ENCODE measurements around the gene HEG1. TPM values are rescaled to one million over a fixed set of nuclear protein-coding genes. Genes with fewer than 3 reads are reported as not detected.

HEG1 gene
- total RNA-seq, 1 donor from 2014 or later: 69.6 TPM

GRCh38 chr3:124985349-124985748 lies 70.4 kb downstream of the HEG1 start:
- H3K27ac Mint-ChIP-seq (ENCODE audit: unreplicated experiment): peak overlapping the region; percentile 92
- H3K36me3 Mint-ChIP-seq (ENCODE audit: low read depth): peaks cover 14% of the 10 kb centered on the region
- H3K27me3 Mint-ChIP-seq (ENCODE audit: low read depth): no peaks in the 10 kb centered on the region
- H3K9me3 Mint-ChIP-seq (ENCODE audit: low read depth): no peaks in the 10 kb centered on the region
- H3K4me3 Mint-ChIP-seq (ENCODE audit: unreplicated experiment): peak overlapping the region; percentile 4
- peaks cover 34% of the 10 kb centered on the region for H3K4me1 Mint-ChIP-seq (ENCODE audit: low read depth)
- DNase-seq (ENCODE audit: low spot score): no peak
- TF ChIP-seq, protein P1, sequence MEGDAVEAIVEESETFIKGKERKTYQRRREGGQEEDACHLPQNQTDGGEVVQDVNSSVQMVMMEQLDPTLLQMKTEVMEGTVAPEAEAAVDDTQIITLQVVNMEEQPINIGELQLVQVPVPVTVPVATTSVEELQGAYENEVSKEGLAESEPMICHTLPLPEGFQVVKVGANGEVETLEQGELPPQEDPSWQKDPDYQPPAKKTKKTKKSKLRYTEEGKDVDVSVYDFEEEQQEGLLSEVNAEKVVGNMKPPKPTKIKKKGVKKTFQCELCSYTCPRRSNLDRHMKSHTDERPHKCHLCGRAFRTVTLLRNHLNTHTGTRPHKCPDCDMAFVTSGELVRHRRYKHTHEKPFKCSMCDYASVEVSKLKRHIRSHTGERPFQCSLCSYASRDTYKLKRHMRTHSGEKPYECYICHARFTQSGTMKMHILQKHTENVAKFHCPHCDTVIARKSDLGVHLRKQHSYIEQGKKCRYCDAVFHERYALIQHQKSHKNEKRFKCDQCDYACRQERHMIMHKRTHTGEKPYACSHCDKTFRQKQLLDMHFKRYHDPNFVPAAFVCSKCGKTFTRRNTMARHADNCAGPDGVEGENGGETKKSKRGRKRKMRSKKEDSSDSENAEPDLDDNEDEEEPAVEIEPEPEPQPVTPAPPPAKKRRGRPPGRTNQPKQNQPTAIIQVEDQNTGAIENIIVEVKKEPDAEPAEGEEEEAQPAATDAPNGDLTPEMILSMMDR (IDR thresholded peaks at IDR 0.05): no peak

- Mint-ChIP-seq H3K4me3 (ENCODE audit: unreplicated experiment) (no peak overlapping the region), H3K4me1 (ENCODE audit: low read depth) (peaks cover 34% of the 10 kb centered on the region), H3K27me3 (ENCODE audit: low read depth) (no peaks in the 10 kb centered on the region), H3K9me3 (ENCODE audit: low read depth) (no peaks in the 10 kb centered on the region), H3K27ac (ENCODE audit: unreplicated experiment) (peak overlapping the region; percentile 59), H3K36me3 (ENCODE audit: low read depth) (peaks cover 8% of the 10 kb centered on the region)
- TF ChIP-seq, protein P1 (IDR thresholded peaks at IDR 0.05): no peak
- DNase-seq (ENCODE audit: low spot score): no peak
Measured at GRCh38 chr3:124984754-124985153, 71.0 kb downstream of the HEG1 start.

- Mint-ChIP-seq H3K27me3 (ENCODE audit: low read depth) (no peaks in the 10 kb centered on the region), H3K9me3 (ENCODE audit: low read depth) (no peaks in the 10 kb centered on the region), H3K36me3 (ENCODE audit: low read depth) (peaks cover 5% of the 10 kb centered on the region), H3K4me3 (ENCODE audit: unreplicated experiment) (no peak overlapping the region), H3K4me1 (ENCODE audit: low read depth) (peaks cover 34% of the 10 kb centered on the region), H3K27ac (ENCODE audit: unreplicated experiment) (no peak overlapping the region)
- DNase-seq (ENCODE audit: low spot score): no peak
- TF ChIP-seq, protein P1 (IDR thresholded peaks at IDR 0.05): no peak
Measured at GRCh38 chr3:124982855-124983254, 72.9 kb downstream of the HEG1 start.

DNA sequence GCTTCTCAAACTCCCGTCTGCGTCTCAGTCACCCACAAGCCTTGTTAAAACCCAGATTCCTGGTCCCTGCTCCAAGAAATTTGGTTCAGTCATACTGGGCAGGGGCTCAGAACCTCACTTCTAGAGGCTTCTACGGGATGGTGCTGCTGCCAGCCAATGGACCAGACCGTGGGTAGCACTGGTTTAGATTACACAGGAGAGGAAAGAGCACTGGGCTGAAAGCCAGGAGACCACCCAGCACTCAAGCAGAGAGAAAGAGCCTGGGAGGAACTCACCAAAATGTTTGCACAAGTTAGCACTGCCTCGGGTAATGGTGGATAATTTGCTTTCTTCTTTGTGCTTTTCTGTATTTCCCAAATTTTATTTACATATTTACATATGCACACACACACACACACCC lies 74.3 kb downstream of the HEG1 start:
- Mint-ChIP-seq H3K4me1 (ENCODE audit: low read depth) (peaks cover 31% of the 10 kb centered on the region), H3K9me3 (ENCODE audit: low read depth) (no peaks in the 10 kb centered on the region), H3K36me3 (ENCODE audit: low read depth) (peaks cover 13% of the 10 kb centered on the region), H3K27ac (ENCODE audit: unreplicated experiment) (no peak overlapping the region), H3K4me3 (ENCODE audit: unreplicated experiment) (no peak overlapping the region), H3K27me3 (ENCODE audit: low read depth) (no peaks in the 10 kb centered on the region)
- no peak for DNase-seq (ENCODE audit: low spot score)
- TF ChIP-seq, protein P1 (IDR thresholded peaks at IDR 0.05): no peak

DNA sequence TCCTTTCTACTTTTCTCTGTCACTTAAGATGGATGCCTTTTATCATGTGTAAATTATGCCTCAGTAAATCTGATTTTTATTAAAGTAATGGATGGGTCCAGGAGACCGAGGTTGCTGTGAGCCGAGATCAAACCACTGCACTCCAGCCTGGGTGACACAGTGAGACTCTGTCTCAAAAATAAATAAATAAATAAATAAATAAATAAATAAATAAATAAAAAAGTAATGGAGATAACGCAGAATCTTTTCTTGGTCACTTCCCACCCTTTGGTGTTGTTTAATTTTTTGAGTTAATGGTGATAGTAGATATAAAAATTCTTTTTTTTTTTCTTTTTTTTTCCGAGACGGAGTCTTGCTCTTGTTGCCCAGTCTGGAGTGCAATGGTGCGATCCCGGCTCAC lies 77.2 kb downstream of the HEG1 start:
- H3K36me3 Mint-ChIP-seq (ENCODE audit: low read depth): peaks cover 11% of the 10 kb centered on the region
- H3K27ac Mint-ChIP-seq (ENCODE audit: unreplicated experiment): no peak overlapping the region
- TF ChIP-seq, protein P1 (IDR thresholded peaks at IDR 0.05): no peak

More for the DNA sequence above, 77.2 kb downstream of the HEG1 start:
- Mint-ChIP-seq H3K4me1 (ENCODE audit: low read depth) (peaks cover 7% of the 10 kb centered on the region), H3K9me3 (ENCODE audit: low read depth) (no peaks in the 10 kb centered on the region), H3K4me3 (ENCODE audit: unreplicated experiment) (no peak overlapping the region), H3K27me3 (ENCODE audit: low read depth) (no peaks in the 10 kb centered on the region)
- DNase-seq (ENCODE audit: low spot score): no peak
